ENCODE data around the gene GPSM3. TPM values are rescaled to one million over a fixed set of nuclear protein-coding genes. Genes with fewer than 3 reads are reported as not detected.
A peak's percentile ranks its signal among the peaks of the same experiment; 100 is the strongest.

The GPSM3 gene
- total RNA-seq, 1 experiment from 2014 or later: 11.8 TPM

- peaks cover 5% of the 10 kb centered on the region for H3K27me3 Mint-ChIP-seq (ENCODE audit: low read depth)
- H3K36me3 Mint-ChIP-seq (ENCODE audit: insufficient read depth in 1 of 3, low read depth in 3 of 3): no peaks in the 10 kb centered on the region
- Histone ChIP-seq H2BK12ac (ENCODE audit: insufficient read length, low read depth, low read length) (no peak overlapping the region), H3K27me3 (ENCODE audit: insufficient read depth, low read length) (no peaks in the 10 kb centered on the region), H2BK20ac (ENCODE audit: low read depth, low read length, poor library complexity, severe bottlenecking) (no peak overlapping the region), H3K14ac (ENCODE audit: insufficient read depth, low read length) (no peak overlapping the region), H2AFZ (ENCODE audit: low read length) (no peak overlapping the region), H3K23ac (ENCODE audit: insufficient read length, low read depth, low read length) (no peak overlapping the region), H3K18ac (ENCODE audit: insufficient read length, low read depth, low read length) (no peak overlapping the region), H4K5ac (ENCODE audit: insufficient read length, low read depth, low read length) (no peak overlapping the region), H4K8ac (replicated peaks; ENCODE audit: insufficient read length, low read depth, low read length) (no peak overlapping the region), H2BK120ac (ENCODE audit: low read depth, low read length, poor library complexity, severe bottlenecking) (no peak overlapping the region), H3K56ac (ENCODE audit: insufficient read length, low read depth, low read length) (no peak overlapping the region), H3K4ac (ENCODE audit: low read depth, low read length) (no peak overlapping the region), H3K9ac (ENCODE audit: extremely low read depth, insufficient read length, low read length) (no peak overlapping the region), H2BK15ac (ENCODE audit: low read depth, low read length) (no peak overlapping the region), H2BK5ac (ENCODE audit: insufficient read length, low read length) (no peak overlapping the region), H3K27ac (ENCODE audit: insufficient read length, low read depth, low read length) (no peak overlapping the region), H3K9me3 (ENCODE audit: control insufficient read depth, low read depth, low read length) (no peaks in the 10 kb centered on the region), H3T11ph (ENCODE audit: low read length) (no peak overlapping the region), H2AK5ac (ENCODE audit: insufficient read length, low read length) (no peak overlapping the region), H3K4me2 (ENCODE audit: insufficient read depth, insufficient read length, low read length) (no peak overlapping the region), H3K23me2 (ENCODE audit: insufficient read length, low read depth, low read length, poor library complexity, severe bottlenecking) (no peaks in the 10 kb centered on the region), H3K79me1 (ENCODE audit: insufficient read depth, low read depth, low read length, poor library complexity, severe bottlenecking) (no peaks in the 10 kb centered on the region), H4K91ac (ENCODE audit: insufficient read length, low read depth, low read length) (no peak overlapping the region), H4K20me1 (ENCODE audit: control insufficient read depth, insufficient read depth, insufficient read length) (no peaks in the 10 kb centered on the region), H3K4me1 (ENCODE audit: insufficient read depth, low read length) (no peaks in the 10 kb centered on the region), H3K79me2 (ENCODE audit: insufficient read depth, low read length) (no peaks in the 10 kb centered on the region)
- H3K27ac Mint-ChIP-seq: no peak overlapping the region
- H3K9me3 Mint-ChIP-seq: no peaks in the 10 kb centered on the region; a peak in 2 of 5 replicates
- whole genome bisulfite sequencing (ENCODE audit: extremely low coverage, insufficient read length, low lambda C conversion rate): no CpG with 5 or more reads among the region's 4 CpGs
- peaks cover 0 to 5% of the 10 kb centered on the region in 2 experiments; a peak in 2 of 4 replicates for H3K4me1 Mint-ChIP-seq
- TF ChIP-seq CTCF (conservative IDR thresholded peaks at IDR 0.05): peak; percentile 39
- H3K4me3 Mint-ChIP-seq: no peak overlapping the region
- DNase-seq: peak; percentile 53
These were observed 42.5 kb upstream of the GPSM3 start for GRCh38 chr6:32234934-32235333.

Data from H9 (cell line).